Liver (tissue), 9 donors: Measurements from ENCODE around the gene PPARD. TPM values are rescaled to one million over a fixed set of nuclear protein-coding genes. Genes with fewer than 3 reads are reported as not detected.

Experiments used
- DNase-seq: peaks from one replicate; pipeline ENCODE4 v3.0.0-alpha.2; 2017; ENCODE audit warnings: low spot score
- H3K27ac ChIP-seq, 2 donors: one replicate each; pipeline ENCODE4 v1.7.0; 2013; ENCODE audit warnings: inconsistent platforms in 2 of 2, low read length in 2 of 2, control low read depth in 1 of 2, low read depth in 1 of 2, mild to moderate bottlenecking in 1 of 2
- H3K27me3 ChIP-seq, 4 donors: one replicate each; pipeline versions ENCODE4 v1.6.1 to v1.7.0; 2013; ENCODE audit warnings: low read length in 3 of 4, inconsistent platforms in 1 of 4, mild to moderate bottlenecking in 1 of 4, moderate library complexity in 1 of 4; ENCODE audit not compliant: control insufficient read depth in 4 of 4, insufficient read depth in 4 of 4
- H3K36me3 ChIP-seq, 4 donors: one replicate each; pipeline versions ENCODE4 v1.6.1 to v1.7.0; 2013; ENCODE audit warnings: low read length in 3 of 4, mild to moderate bottlenecking in 3 of 4, low read depth in 1 of 4, moderate library complexity in 1 of 4; ENCODE audit not compliant: control insufficient read depth in 4 of 4, insufficient read depth in 3 of 4
- H3K4me1 ChIP-seq, 4 donors: one replicate each; pipeline versions ENCODE4 v1.6.1 to v1.7.0; 2013; ENCODE audit warnings: low read length in 3 of 4, mild to moderate bottlenecking in 3 of 4, moderate library complexity in 1 of 4; ENCODE audit not compliant: control insufficient read depth in 4 of 4, insufficient read depth in 4 of 4
- H3K4me3 ChIP-seq, 3 donors: one replicate each; pipeline versions ENCODE4 v1.6.1 to v1.7.0; 2013; ENCODE audit warnings: low read length in 3 of 3, control low read depth in 1 of 3, low read depth in 1 of 3, mild to moderate bottlenecking in 1 of 3
- H3K9ac ChIP-seq, 2 donors: one replicate each; pipeline ENCODE4 v1.7.0; 2013; ENCODE audit warnings: low read length in 2 of 2, mild to moderate bottlenecking in 2 of 2, moderate library complexity in 2 of 2, control low read depth in 1 of 2, low read depth in 1 of 2
- H3K9me3 ChIP-seq, 4 donors: one replicate each; pipeline versions ENCODE4 v1.6.1 to v1.7.0; 2013; ENCODE audit warnings: low read length in 3 of 4; ENCODE audit not compliant: control insufficient read depth in 4 of 4
- ATF3 ChIP-seq: IDR thresholded peaks from 2 replicates; pipeline ENCODE4 v1.6.1; 2016; ENCODE audit warnings: antibody characterized with exemption
- CTCF ChIP-seq: fragments of 150-350 bp; IDR thresholded peaks from 2 replicates; pipeline ENCODE4 v1.5.1; 2017; ENCODE audit warnings: improper control_type of control experiment, low read depth, low read length; ENCODE audit not compliant: missing input control
- EGR1 ChIP-seq, 2 donors: IDR thresholded peaks; 2 replicates each; pipeline ENCODE4 v1.6.1; 2016 to 2018; ENCODE audit warnings: antibody characterized with exemption in 2 of 2, low read depth in 2 of 2
- FOXA1 ChIP-seq: IDR thresholded peaks from 2 replicates; pipeline ENCODE4 v1.6.1; 2016; ENCODE audit warnings: antibody characterized with exemption
- FOXA2 ChIP-seq: IDR thresholded peaks from 2 replicates; pipeline ENCODE4 v1.6.1; 2016; ENCODE audit warnings: antibody characterized with exemption
- GABPA ChIP-seq, 2 donors: IDR thresholded peaks in 1 of 2; conservative IDR thresholded peaks in 1 of 2; 2 replicates each; pipeline ENCODE4 v1.6.1; 2016; ENCODE audit warnings: antibody characterized with exemption in 2 of 2, mild to moderate bottlenecking in 1 of 2, moderate library complexity in 1 of 2
- HNF4A ChIP-seq, 2 donors: conservative IDR thresholded peaks; 2 replicates each; pipeline ENCODE4 v1.6.1; 2016; ENCODE audit warnings: antibody characterized with exemption in 2 of 2, mild to moderate bottlenecking in 2 of 2
- HNF4G ChIP-seq: IDR thresholded peaks from 2 replicates; pipeline ENCODE4 v1.6.1; 2016; ENCODE audit warnings: antibody characterized with exemption
- JUND ChIP-seq, 2 donors: IDR thresholded peaks; 2 replicates each; pipeline ENCODE4 v1.6.1; 2016; ENCODE audit warnings: antibody characterized with exemption in 2 of 2
- MAX ChIP-seq: IDR thresholded peaks from 2 replicates; pipeline ENCODE4 v1.6.1; 2016; ENCODE audit warnings: antibody characterized with exemption
- NR2F2 ChIP-seq: IDR thresholded peaks from 2 replicates; pipeline ENCODE4 v1.6.1; 2016; ENCODE audit warnings: antibody characterized with exemption
- RAD21 ChIP-seq, 2 donors: IDR thresholded peaks; 2 replicates each; pipeline ENCODE4 v1.6.1; 2016; ENCODE audit warnings: antibody characterized with exemption in 2 of 2, mild to moderate bottlenecking in 2 of 2
- REST ChIP-seq: IDR thresholded peaks from 2 replicates; pipeline ENCODE4 v1.6.1; 2016; ENCODE audit warnings: antibody characterized with exemption, mild to moderate bottlenecking
- RXRA ChIP-seq, 2 donors: IDR thresholded peaks; 2 replicates each; pipeline ENCODE4 v1.6.1; 2017 to 2018; ENCODE audit warnings: antibody characterized with exemption in 2 of 2, mild to moderate bottlenecking in 1 of 2
- SP1 ChIP-seq: IDR thresholded peaks from 2 replicates; pipeline ENCODE4 v1.6.1; 2018; ENCODE audit warnings: antibody characterized with exemption, mild to moderate bottlenecking
- TAF1 ChIP-seq: conservative IDR thresholded peaks from 2 replicates; pipeline ENCODE4 v1.6.1; 2016; ENCODE audit warnings: antibody characterized with exemption, mild to moderate bottlenecking
- YY1 ChIP-seq: IDR thresholded peaks from 2 replicates; pipeline ENCODE4 v1.6.1; 2016; ENCODE audit warnings: antibody characterized with exemption, mild to moderate bottlenecking
- ZBTB33 ChIP-seq: IDR thresholded peaks from 2 replicates; pipeline ENCODE4 v1.6.1; 2016; ENCODE audit warnings: antibody characterized with exemption
- WGBS: extraction: QIAGEN DNeasy Blood & Tissue Kit; methylation state at CpG from one replicate; pipeline ENCODE4 v1.1.7; 2013; 5-methylcytosine and 5-hydroxymethylcytosine counted together
- polyA plus RNA-seq, 2 donors: library from polyadenylated mRNA; stranded (reverse) in 1 of 2; unstranded in 1 of 2; fragments of 200-250 nt in 1 of 2; fragments of >200 nt in 1 of 2; fragmentation: Nextera tagmentation in 1 of 2; extraction: Ambion mirVana in 1 of 2; gene quantifications; one replicate each; pipeline versions ENCODE4 v1.2.1 to v1.2.3, GENCODE V29; 2013 to 2015
- total RNA-seq, 2 donors: library from RNA; depleted of rRNA; stranded (reverse); fragments of >200 nt; gene quantifications; one replicate each; pipeline ENCODE4 v1.2.3, GENCODE V29; 2014
- donor health status: healthy.
- donor health status: healthy.
- donor health status: healthy.
- donor health status: healthy.
- donor health status: healthy.

PPARD gene
- total and polyA plus RNA-seq, 4 donors: 2.1 to 7.8 (median 5.1) TPM

GRCh38 chr6:35449287-35449881 is 107.0 kb downstream of the PPARD start:
- Histone ChIP-seq H3K4me3 (no peak overlapping the region), H3K4me1 (peaks cover 5 to 19% (median 14%) of the 10 kb centered on the region in 4 donors), H3K27ac (no peak overlapping the region), H3K9ac (no peak overlapping the region), H3K9me3 (no peaks in the 10 kb centered on the region), H3K27me3 (no peaks in the 10 kb centered on the region), H3K36me3 (no peaks in the 10 kb centered on the region)
- WGBS: 28% methylated on average over 14 of the region's 14 CpGs
- TF ChIP-seq HNF4A (conservative IDR thresholded peaks at IDR 0.05): peak in 1 of 2 donors; percentile 4
- TF ChIP-seq FOXA2: no peak
- TF ChIP-seq CTCF: peak; percentile 73
- peak; percentile 87 to 96 for TF ChIP-seq RAD21 (IDR thresholded peaks at IDR 0.05)
- no peak for TF ChIP-seq EGR1 (IDR thresholded peaks at IDR 0.05; ENCODE audit: low read depth in 2 of 2)
- TF ChIP-seq SP1: no peak
- no peak for TF ChIP-seq MAX
- TF ChIP-seq TAF1: no peak
- no peak for TF ChIP-seq FOXA1
- no peak for TF ChIP-seq GABPA (IDR thresholded peaks at IDR 0.05 in 1 of 2, conservative IDR thresholded peaks at IDR 0.05 in 1 of 2)
- no peak for TF ChIP-seq YY1
- no peak for TF ChIP-seq ATF3
- TF ChIP-seq RXRA (IDR thresholded peaks at IDR 0.05): no peak
- TF ChIP-seq ZBTB33: no peak
- TF ChIP-seq JUND (IDR thresholded peaks at IDR 0.05): no peak
- TF ChIP-seq HNF4G: no peak
- TF ChIP-seq REST: no peak
- no peak for TF ChIP-seq NR2F2
- DNase-seq: no peak
